T-cell (primary cell): ENCODE measurements around the gene SEZ6L. TPM values are rescaled to one million over a fixed set of nuclear protein-coding genes. Genes with fewer than 3 reads are reported as not detected.
"Not testable (repeated sequence)": the region's sequence is repeated elsewhere in the genome, so short reads cannot be mapped to it uniquely, and the experiment has no call there.

Source experiments
- ATAC-seq, 4 experiments: fragments of 200-7000 bp in 3 of 4; fragments of 150-1000 bp in 1 of 4; cut with Tn5 transposase; replicated peaks in 1 of 4; 1 replicate in 3 of 4; 2 replicates in 1 of 4; pipeline ENCODE4 v1.10.0; 2021; ENCODE audit warnings: moderate library complexity in 3 of 4, mild to moderate bottlenecking in 2 of 4, moderate number of reproducible peaks in 1 of 4
- CTCF ChIA-PET, 2 donors: fragments of 300-600 bp; sonication (Branson Sonifier 250); formaldehyde crosslinking; loops; one replicate each; lab custom pipeline; 2022; ENCODE audit warnings: antibody characterized with exemption in 2 of 2; lab: Charles Lee
- POLR2A ChIA-PET, 2 donors: fragments of 300-600 bp; sonication (Branson Sonifier 250); formaldehyde crosslinking; loops; one replicate each; lab custom pipeline; 2022; ENCODE audit warnings: antibody characterized with exemption in 2 of 2; lab: Charles Lee
- DNase-seq, 35 experiments: peaks; one replicate each; pipeline versions ENCODE4 v3.0.0 to v3.0.0-alpha.2; 2013 to 2023
- H3K27ac ChIP-seq: one replicate; pipeline ENCODE4 v1.5.1; 2013; ENCODE audit warnings: low read length
- H3K27me3 ChIP-seq, 2 experiments: replicated peaks in 1 of 2; 1 replicate in 1 of 2; 2 replicates in 1 of 2; pipeline versions ENCODE4 v1.6.1 to v1.7.0; 2013; ENCODE audit warnings: low read length in 1 of 2, mixed read lengths in 1 of 2; ENCODE audit not compliant: control insufficient read depth in 2 of 2, insufficient read depth in 2 of 2; ENCODE audit errors: extremely low read depth in 1 of 2
- H3K36me3 ChIP-seq, 2 donors: 1 replicate in 1 of 2; 2 replicates in 1 of 2; pipeline versions ENCODE4 v1.6.1 to v1.7.0; 2013; ENCODE audit warnings: low read length in 1 of 2; ENCODE audit not compliant: control insufficient read depth in 2 of 2, insufficient read depth in 1 of 2; ENCODE audit errors: extremely low read depth in 1 of 2
- H3K4me1 ChIP-seq, 2 experiments: 1 replicate in 1 of 2; 2 replicates in 1 of 2; pipeline versions ENCODE4 v1.6.1 to v1.7.0; 2013; ENCODE audit warnings: low read length in 2 of 2, mixed read lengths in 1 of 2; ENCODE audit not compliant: insufficient read depth in 2 of 2, control insufficient read depth in 1 of 2; ENCODE audit errors: extremely low read depth in 1 of 2
- H3K4me3 ChIP-seq, 2 donors: 1 replicate in 1 of 2; 2 replicates in 1 of 2; pipeline versions ENCODE4 v1.5.1 to v1.7.0; 2013; ENCODE audit warnings: mild to moderate bottlenecking in 2 of 2, low read length in 1 of 2, moderate library complexity in 1 of 2; ENCODE audit not compliant: control insufficient read depth in 1 of 2; ENCODE audit errors: extremely low read depth in 1 of 2
- H3K9me3 ChIP-seq: 2 replicates; pipeline ENCODE4 v1.7.0; 2013
- H3K27ac Mint-ChIP-seq, 2 donors: one replicate each; pipeline ENCODE4 v1.8.0; 2020 to 2021; ENCODE audit warnings: mild to moderate bottlenecking in 2 of 2, mixed read lengths in 2 of 2
- H3K27me3 Mint-ChIP-seq, 2 donors: one replicate each; pipeline ENCODE4 v1.8.0; 2021 to 2022; ENCODE audit warnings: mixed read lengths in 2 of 2
- H3K36me3 Mint-ChIP-seq: one replicate; pipeline ENCODE4 v1.8.0; 2021; ENCODE audit warnings: mixed read lengths
- H3K4me1 Mint-ChIP-seq, 3 donors: one replicate each; pipeline ENCODE4 v1.8.0; 2020 to 2022; ENCODE audit warnings: mixed read lengths in 3 of 3, mild to moderate bottlenecking in 1 of 3
- H3K4me3 Mint-ChIP-seq, 3 donors: one replicate each; pipeline ENCODE4 v1.8.0; 2020 to 2022; ENCODE audit warnings: mild to moderate bottlenecking in 3 of 3, mixed read lengths in 3 of 3, moderate library complexity in 3 of 3
- H3K9me3 Mint-ChIP-seq, 3 donors: one replicate each; pipeline ENCODE4 v1.8.0; 2020 to 2022; ENCODE audit warnings: mixed read lengths in 3 of 3
- WGBS: methylation state at CpG from one replicate; pipeline ENCODE4 v1.1.5; 2013; ENCODE audit warnings: missing lambda C conversion rate; ENCODE audit not compliant: insufficient coverage; 5-methylcytosine and 5-hydroxymethylcytosine counted together
- total RNA-seq, 35 experiments: library from RNA in 6 of 35; stranded (reverse) in 6 of 35; fragments of 120-200 nt in 1 of 35; gene quantifications; one replicate each; pipeline versions ENCODE4 v1.2.1 to v1.2.4 and lab custom pipeline; 2013 to 2026

The SEZ6L gene
- total RNA-seq, 5 donors from 2014 or later (not counting 1 experiment from before 2014, with no cell fraction given): not detected

GRCh38 chr22:26398741-26399153, 229.5 kb downstream of the SEZ6L start:
- peak; percentile 3 to 62 (median 32) for DNase-seq
- no CpG with 5 or more reads among the region's 3 CpGs for WGBS

GRCh38 chr22:26399289-26399688, 230.0 kb downstream of the SEZ6L start:
- no peak overlapping the region for H3K4me3 Mint-ChIP-seq
- H3K4me3 ChIP-seq: no peak overlapping the region
- peaks cover 0 to 8% of the 10 kb centered on the region in 2 experiments for H3K27me3 ChIP-seq
- H3K36me3 Mint-ChIP-seq: no peaks in the 10 kb centered on the region
- H3K36me3 ChIP-seq: no peaks in the 10 kb centered on the region
- peaks cover 0 to 4% (median under 1%) of the 10 kb centered on the region in 3 donors for H3K4me1 Mint-ChIP-seq
- peaks cover 2 to 8% of the 10 kb centered on the region in 2 donors for H3K27me3 Mint-ChIP-seq
- H3K9me3 ChIP-seq: no peaks in the 10 kb centered on the region
- H3K27ac ChIP-seq: no peak overlapping the region
- no peak overlapping the region for H3K27ac Mint-ChIP-seq
- no peaks in the 10 kb centered on the region for H3K4me1 ChIP-seq
- ATAC-seq (no peak), DNase-seq (no peak)
- POLR2A ChIA-PET: interaction anchor here in 1 of 2 donors (0.7 kb wide), 1 partner anchor 281 kb away, joined by 3 read pairs; no protein-coding TSS in a partner anchor
- no CpG with 5 or more reads among the region's 1 CpG for WGBS
- no peaks in the 10 kb centered on the region for H3K9me3 Mint-ChIP-seq
- CTCF ChIA-PET: interaction anchor here in 1 of 2 donors (0.6 kb wide), 1 partner anchor 244 kb away, joined by 3 read pairs; no protein-coding TSS in a partner anchor

More at GRCh38 chr22:26398741-26399153, 229.5 kb downstream of the SEZ6L start:
- Mint-ChIP-seq H3K9me3 (no peaks in the 10 kb centered on the region), H3K4me1 (no peaks in the 10 kb centered on the region), H3K4me3 (no peak overlapping the region), H3K27me3 (peaks cover 4 to 8% of the 10 kb centered on the region in 2 donors), H3K27ac (no peak overlapping the region), H3K36me3 (no peaks in the 10 kb centered on the region)
- H3K9me3 ChIP-seq: no peaks in the 10 kb centered on the region
- ChIA-PET POLR2A (no interaction called here), CTCF (interaction anchor here in 1 of 2 donors (0.6 to 0.8 kb wide), 2 partner anchors 61 to 245 kb away, joined by 3 read pairs; no protein-coding TSS in a partner anchor)
- peak; percentile 62 to 75 (median 74) for ATAC-seq
- no peaks in the 10 kb centered on the region for H3K4me1 ChIP-seq
- H3K27ac ChIP-seq: no peak overlapping the region
- H3K27me3 ChIP-seq: peaks cover 0 to 5% of the 10 kb centered on the region in 2 experiments
- no peak overlapping the region for H3K4me3 ChIP-seq
- H3K36me3 ChIP-seq: no peaks in the 10 kb centered on the region

- no peaks in the 10 kb centered on the region for H3K36me3 Mint-ChIP-seq
- H3K4me1 Mint-ChIP-seq: peaks cover 0 to 7% (median 6%) of the 10 kb centered on the region in 3 donors
- Histone ChIP-seq H3K4me1 (no peaks in the 10 kb centered on the region), H3K4me3 (no peak overlapping the region), H3K27ac (no peak overlapping the region), H3K27me3 (peaks cover 0 to 17% of the 10 kb centered on the region in 2 experiments), H3K36me3 (no peaks in the 10 kb centered on the region), H3K9me3 (no peaks in the 10 kb centered on the region)
- no peaks in the 10 kb centered on the region for H3K9me3 Mint-ChIP-seq
- H3K4me3 Mint-ChIP-seq: no peak overlapping the region
- peaks cover 7 to 15% of the 10 kb centered on the region in 2 donors for H3K27me3 Mint-ChIP-seq
- H3K27ac Mint-ChIP-seq: no peak overlapping the region
- 62% methylated on average over 3 of the region's 5 CpGs for WGBS
- ChIA-PET CTCF (no interaction called here), POLR2A (no interaction called here)
- ATAC-seq: no peak
- no peak for DNase-seq
Measured at GRCh38 chr22:26401726-26402125, 232.5 kb downstream of the SEZ6L start.

GRCh38 chr22:26404851-26405421, 235.7 kb downstream of the SEZ6L start:
- WGBS: 43% methylated on average over 3 of the region's 6 CpGs
- H3K4me3 ChIP-seq: no peak overlapping the region
- ChIA-PET POLR2A (no interaction called here), CTCF (interaction anchor here in 1 of 2 donors (1.2 kb wide), 1 partner anchor 41 kb away, joined by 8 read pairs; no protein-coding TSS in a partner anchor)
- Mint-ChIP-seq H3K27ac (no peak overlapping the region), H3K27me3 (peaks cover 7 to 20% of the 10 kb centered on the region in 2 donors), H3K4me3 (no peak overlapping the region), H3K36me3 (no peaks in the 10 kb centered on the region), H3K9me3 (no peaks in the 10 kb centered on the region), H3K4me1 (peaks cover 0 to 7% (median 6%) of the 10 kb centered on the region in 3 donors)
- H3K36me3 ChIP-seq: no peaks in the 10 kb centered on the region
- peaks cover 0 to 20% of the 10 kb centered on the region in 2 experiments for H3K27me3 ChIP-seq
- ATAC-seq (no peak), DNase-seq (peak in 1 of 35 experiments; percentile 6)
- no peaks in the 10 kb centered on the region for H3K4me1 ChIP-seq
- no peak overlapping the region for H3K27ac ChIP-seq
- no peaks in the 10 kb centered on the region for H3K9me3 ChIP-seq

GRCh38 chr22:26406118-26406517, 236.9 kb downstream of the SEZ6L start:
- no peaks in the 10 kb centered on the region for H3K4me1 ChIP-seq
- peaks cover 7 to 21% of the 10 kb centered on the region in 2 donors for H3K27me3 Mint-ChIP-seq
- no peak for DNase-seq
- no peaks in the 10 kb centered on the region for H3K36me3 ChIP-seq
- H3K36me3 Mint-ChIP-seq: no peaks in the 10 kb centered on the region
- H3K9me3 ChIP-seq: no peaks in the 10 kb centered on the region
- 82% methylated on average over 2 of the region's 4 CpGs for WGBS
- no peaks in the 10 kb centered on the region for H3K9me3 Mint-ChIP-seq
- peaks cover 0 to 7% (median 6%) of the 10 kb centered on the region in 3 donors for H3K4me1 Mint-ChIP-seq
- ATAC-seq: no peak
- H3K27ac ChIP-seq: no peak overlapping the region
- H3K27ac Mint-ChIP-seq: no peak overlapping the region
- H3K27me3 ChIP-seq: peaks cover 0 to 20% of the 10 kb centered on the region in 2 experiments
- no peak overlapping the region for H3K4me3 Mint-ChIP-seq
- POLR2A ChIA-PET: no interaction called here
- CTCF ChIA-PET: no interaction called here
- no peak overlapping the region for H3K4me3 ChIP-seq

- POLR2A ChIA-PET: interaction anchor here in 1 of 2 donors (0.6 kb wide), 1 partner anchor 23 kb away, joined by 7 read pairs; no protein-coding TSS in a partner anchor
- DNase-seq, H3K9me3 Mint-ChIP-seq: not testable (repeated sequence)
Measured at GRCh38 chr22:26408562-26409220, 239.4 kb downstream of the SEZ6L start.

More at GRCh38 chr22:26408562-26409220, 239.4 kb downstream of the SEZ6L start:
- CTCF ChIA-PET, H3K9me3 ChIP-seq, H3K27ac ChIP-seq, H3K4me3 ChIP-seq, H3K4me1 Mint-ChIP-seq, H3K4me1 ChIP-seq, H3K27ac Mint-ChIP-seq, ATAC-seq, H3K36me3 ChIP-seq, H3K4me3 Mint-ChIP-seq, H3K36me3 Mint-ChIP-seq: not testable (repeated sequence)
- H3K27me3 Mint-ChIP-seq: peaks cover 5 to 17% of the 10 kb centered on the region in 2 donors
- 95% methylated on average over 4 of the region's 7 CpGs for WGBS
- peaks cover 0 to 23% of the 10 kb centered on the region in 2 experiments for H3K27me3 ChIP-seq
